Prostate gland (tissue), 2 donors: ENCODE measurements around the gene RASIP1.

Experiments used
- CTCF ChIP-seq, 4 experiments: fragments of 200-600 bp in 2 of 4; fragments of 450-650 bp in 2 of 4; sonication (generic) in 2 of 4; IDR thresholded peaks; 1 replicate in 3 of 4; 2 replicates in 1 of 4; pipeline ENCODE4 v1.5.1; 2016 to 2019; ENCODE audit warnings: antibody characterized with exemption in 4 of 4, mild to moderate bottlenecking in 2 of 4, moderate library complexity in 2 of 4
- POLR2A ChIP-seq: fragments of 450-650 bp; IDR thresholded peaks from one replicate; pipeline ENCODE4 v1.6.1; 2016; ENCODE audit warnings: antibody characterized with exemption, mild to moderate bottlenecking

GRCh38 chr19:48750771-48751504 lies 10.5 kb upstream of the RASIP1 start:
- TF ChIP-seq CTCF (IDR thresholded peaks at IDR 0.05), result no peak
- TF ChIP-seq POLR2A, result no peak
